Left lung (tissue), 10 donors: ENCODE results near the gene PLPP3. TPM values are rescaled to one million over a fixed set of nuclear protein-coding genes. Genes with fewer than 3 reads are reported as not detected.
A peak's percentile ranks its signal among the peaks of the same experiment; 100 is the strongest.

ENCODE experiments used
- ATAC-seq: fragments of 200-7000 bp; cut with Tn5 transposase; one replicate; pipeline ENCODE4 v1.9.1; 2020; ENCODE audit warnings: moderate library complexity
- DNase-seq, 4 donors: peaks; one replicate each; pipeline ENCODE4 v3.0.0-alpha.2; 2013 to 2020
- H3K27ac ChIP-seq, 2 donors: fragments of 200-600 bp; sonication (generic) in 1 of 2; one replicate each; pipeline versions ENCODE4 v1.5.0 to v1.8.0; 2020 to 2021
- H3K27me3 ChIP-seq, 2 donors: fragments of 200-600 bp; sonication (generic) in 1 of 2; one replicate each; pipeline versions ENCODE4 v1.5.0 to v1.8.0; 2020 to 2021
- H3K36me3 ChIP-seq, 2 donors: fragments of 200-600 bp; sonication (generic) in 1 of 2; one replicate each; pipeline versions ENCODE4 v1.5.0 to v1.8.0; 2020 to 2021
- H3K4me1 ChIP-seq, 2 donors: fragments of 200-600 bp; one replicate each; pipeline ENCODE4 v1.8.0; 2021
- H3K4me3 ChIP-seq, 2 donors: fragments of 200-600 bp; sonication (generic) in 1 of 2; one replicate each; pipeline versions ENCODE4 v1.5.0 to v1.8.0; 2020 to 2021; ENCODE audit warnings: mild to moderate bottlenecking in 1 of 2
- H3K9me3 ChIP-seq, 2 donors: fragments of 200-600 bp; sonication (generic) in 1 of 2; one replicate each; pipeline versions ENCODE4 v1.5.0 to v1.8.0; 2020 to 2021
- CTCF ChIP-seq, 2 donors: fragments of 200-600 bp; sonication (generic) in 1 of 2; IDR thresholded peaks; one replicate each; pipeline versions ENCODE4 v1.5.0 to v1.8.0; 2021; ENCODE audit warnings: antibody characterized with exemption in 2 of 2
- intact Hi-C, 2 donors: fragments of 100-400 bp; cut with DNase I; formaldehyde crosslinking; loops; one replicate each; pipeline versions ENCODE4 v1.11.2 to v1.14.2; 2022
- polyA plus RNA-seq, 6 donors: library from polyadenylated mRNA; unstranded; fragments of 120-200 nt; gene quantifications; one replicate each; pipeline ENCODE4 v1.2.1, GENCODE V29; 2013; ENCODE audit not compliant: insufficient read length in 6 of 6
- total RNA-seq, 2 donors: library from RNA; stranded (reverse); fragmentation: NEBNext Ultra II Directional; extraction: Animal tissue kit (Norgen Biotek cat#: 25700); gene quantifications; one replicate each; pipeline ENCODE4 v1.2.1, GENCODE V29; 2021
- donor health status: DM: no; HTN: yes; CAD: no.
- donor health status: DM: no; HTN: no; CAD: no.

Gene PLPP3
- total and polyA plus RNA-seq, 8 donors: 44.5 to 145 (median 115) TPM

GRCh38 chr1:56456435-56457101 lies 122.8 kb downstream of the PLPP3 start:
- H3K4me3 ChIP-seq: no peak overlapping the region
- DNase-seq: no peak
- peak overlapping the region in 1 of 2 donors; percentile 37 for H3K27ac ChIP-seq
- H3K9me3 ChIP-seq: no peaks in the 10 kb centered on the region
- intact Hi-C loops: no loop called here
- peak; percentile 17 for ATAC-seq
- no peaks in the 10 kb centered on the region for H3K27me3 ChIP-seq
- TF ChIP-seq CTCF (IDR thresholded peaks at IDR 0.05): no peak
- peaks cover 0 to 10% of the 10 kb centered on the region in 2 donors for H3K4me1 ChIP-seq
- H3K36me3 ChIP-seq: no peaks in the 10 kb centered on the region

DNA sequence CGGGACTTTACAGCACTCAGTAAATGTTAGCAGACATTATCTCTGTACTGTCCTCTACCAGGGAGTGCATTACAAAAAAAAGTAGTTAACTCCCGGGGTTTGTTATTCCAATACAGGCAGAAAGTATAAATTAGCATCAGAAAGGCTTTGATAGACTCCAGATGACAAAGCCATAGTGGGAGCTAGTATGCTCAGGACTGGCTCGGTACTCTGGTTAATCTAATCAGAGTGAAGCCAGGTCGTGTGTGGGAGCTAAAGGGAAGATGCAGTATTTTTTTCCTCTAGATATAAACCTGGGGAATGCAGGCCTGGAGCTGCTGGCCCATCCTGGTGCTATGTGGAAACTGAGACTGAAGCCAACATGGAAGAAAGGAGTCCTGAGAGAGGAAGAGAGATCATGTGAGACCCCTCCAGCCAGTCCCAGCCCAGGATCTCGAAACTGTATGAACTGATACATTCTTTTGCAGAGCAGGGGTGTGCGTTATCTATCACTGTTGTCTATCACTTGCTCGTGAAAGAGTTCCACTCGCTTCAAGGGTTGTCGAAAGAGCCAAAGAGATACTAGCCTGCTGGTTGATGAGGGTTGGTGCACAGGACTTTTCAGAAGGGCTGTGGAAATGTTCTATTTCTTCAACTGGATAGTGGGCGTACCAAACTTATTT lies 125.8 kb downstream of the PLPP3 start:
- intact Hi-C loops: no loop called here
- TF ChIP-seq CTCF (IDR thresholded peaks at IDR 0.05): no peak
- Histone ChIP-seq H3K27ac (no peak overlapping the region), H3K36me3 (no peaks in the 10 kb centered on the region), H3K27me3 (no peaks in the 10 kb centered on the region), H3K4me3 (no peak overlapping the region), H3K9me3 (no peaks in the 10 kb centered on the region), H3K4me1 (peaks cover 0 to 19% of the 10 kb centered on the region in 2 donors)
- ATAC-seq (no peak), DNase-seq (no peak)

DNA sequence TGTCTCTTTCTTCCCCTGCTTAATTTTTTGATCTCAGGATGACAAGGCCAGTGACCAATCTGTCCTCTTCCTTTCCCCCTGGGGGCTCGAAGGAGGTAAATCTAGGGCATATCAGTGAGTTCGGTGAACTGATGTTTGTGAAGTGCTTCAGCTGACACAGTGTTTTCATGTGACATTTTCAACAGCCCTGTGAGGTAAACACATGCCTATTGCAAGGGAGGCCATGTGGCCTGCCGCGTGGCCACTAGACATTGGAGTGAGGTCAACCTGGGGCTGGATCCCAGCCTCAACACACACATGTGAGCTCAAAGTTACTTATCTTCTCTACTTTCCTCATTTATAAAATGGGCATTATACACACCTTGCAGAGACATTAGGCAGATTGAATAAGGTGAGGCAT lies 126.3 kb downstream of the PLPP3 start:
- Histone ChIP-seq H3K4me1 (peaks cover 0 to 25% of the 10 kb centered on the region in 2 donors), H3K27me3 (no peaks in the 10 kb centered on the region), H3K4me3 (no peak overlapping the region), H3K9me3 (no peaks in the 10 kb centered on the region), H3K27ac (no peak overlapping the region), H3K36me3 (no peaks in the 10 kb centered on the region)
- DNase-seq: peak in 1 of 4 donors; percentile 21
- intact Hi-C loops: no loop called here
- ATAC-seq: peak; percentile 74
- TF ChIP-seq CTCF (IDR thresholded peaks at IDR 0.05): no peak

DNA sequence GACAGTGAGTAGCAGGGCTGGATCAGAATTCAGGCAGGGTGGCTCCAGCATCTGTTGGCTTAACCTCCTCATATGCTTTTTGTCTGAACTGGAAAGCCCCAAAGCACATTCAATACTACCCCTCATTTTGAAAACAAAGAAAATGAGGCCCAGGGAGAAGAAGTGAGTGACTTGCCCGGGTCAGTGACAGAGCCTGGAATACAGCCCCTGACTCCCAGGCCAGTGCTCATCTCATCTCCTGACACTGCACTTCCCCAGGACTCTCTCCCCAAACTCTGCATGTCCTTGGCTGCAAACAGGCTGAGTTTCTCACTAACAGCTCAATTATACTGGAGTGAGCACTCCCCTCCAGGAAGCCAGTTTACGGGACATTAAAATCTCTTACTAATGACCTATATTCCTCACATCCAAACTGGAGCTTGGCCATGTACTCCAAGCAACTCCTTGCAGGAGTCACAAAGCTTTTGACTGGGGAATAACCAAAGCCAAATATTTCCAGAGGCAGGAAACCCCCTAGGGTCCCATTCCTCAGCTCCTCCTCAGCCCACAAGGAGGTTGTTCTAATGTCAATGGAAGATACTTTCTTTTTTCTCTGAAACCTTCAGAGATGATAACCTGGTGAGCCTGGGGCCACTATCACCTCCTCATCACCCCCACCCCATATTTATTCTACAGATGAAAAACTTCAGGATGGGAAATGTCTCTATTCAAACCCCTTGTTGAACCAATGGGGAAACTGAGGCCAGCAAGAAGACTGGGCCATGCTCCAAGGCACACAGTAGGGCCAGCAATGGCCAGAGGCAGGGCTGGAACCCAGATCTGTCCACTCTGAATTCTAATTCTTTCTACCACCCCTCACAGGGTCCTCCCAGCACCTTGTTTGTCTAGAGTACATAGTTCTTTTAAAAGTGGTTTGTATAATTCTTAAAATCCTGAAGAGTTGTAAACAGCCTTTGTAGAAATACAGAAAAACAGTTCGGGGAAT lies 127.0 kb downstream of the PLPP3 start:
- H3K9me3 ChIP-seq: no peaks in the 10 kb centered on the region
- no peak for TF ChIP-seq CTCF (IDR thresholded peaks at IDR 0.05)
- peak; percentile 37 for ATAC-seq
- peak in 2 of 4 donors; percentile 79 to 87 for DNase-seq
- peaks cover 0 to 27% of the 10 kb centered on the region in 2 donors for H3K4me1 ChIP-seq
- H3K36me3 ChIP-seq: no peaks in the 10 kb centered on the region
- no peak overlapping the region for H3K4me3 ChIP-seq
- H3K27me3 ChIP-seq: no peaks in the 10 kb centered on the region
- intact Hi-C loops: no loop called here
- no peak overlapping the region for H3K27ac ChIP-seq
